CD8-positive, alpha-beta memory T cell (primary cell): Measurements from ENCODE around the gene KCNJ12. TPM values are rescaled to one million over a fixed set of nuclear protein-coding genes. Genes with fewer than 3 reads are reported as not detected.
"Not testable (repeated sequence)": the region's sequence is repeated elsewhere in the genome, so short reads cannot be mapped to it uniquely, and the experiment has no call there.

Experiments
- CTCF ChIA-PET: fragments of 350-600 bp; sonication (Branson Sonifier 250); formaldehyde crosslinking; loops from one replicate; lab custom pipeline; 2021; ENCODE audit warnings: antibody characterized with exemption; lab: Charles Lee
- POLR2A ChIA-PET: fragments of 350-600 bp; sonication (Branson Sonifier 250); formaldehyde crosslinking; loops from one replicate; lab custom pipeline; 2021; ENCODE audit warnings: antibody characterized with exemption; lab: Charles Lee
- DNase-seq, 5 donors: peaks; one replicate each; pipeline versions ENCODE4 v3.0.0 to v3.0.0-alpha.2; 2020 to 2022; ENCODE audit warnings: mixed read lengths in 1 of 5
- H3K27ac ChIP-seq: one replicate; pipeline ENCODE4 v1.7.0; 2013; ENCODE audit warnings: low read depth, mild to moderate bottlenecking, low read length, moderate library complexity
- H3K27me3 ChIP-seq: 2 replicates; pipeline ENCODE4 v1.7.0; 2013; ENCODE audit warnings: low read length, mild to moderate bottlenecking; ENCODE audit not compliant: insufficient read depth, poor library complexity, severe bottlenecking
- H3K36me3 ChIP-seq: 2 replicates; pipeline ENCODE4 v1.7.0; 2013; ENCODE audit warnings: mild to moderate bottlenecking, low read length, moderate library complexity; ENCODE audit not compliant: insufficient read depth
- H3K4me1 ChIP-seq: 2 replicates; pipeline ENCODE4 v1.7.0; 2013; ENCODE audit warnings: mild to moderate bottlenecking, low read length, moderate library complexity; ENCODE audit not compliant: insufficient read depth
- H3K4me3 ChIP-seq: 2 replicates; pipeline ENCODE4 v1.7.0; 2013; ENCODE audit warnings: mild to moderate bottlenecking, low read length
- H3K9me3 ChIP-seq: 2 replicates; pipeline ENCODE4 v1.7.0; 2013; ENCODE audit warnings: mild to moderate bottlenecking, low read length
- H3K27ac Mint-ChIP-seq, 8 donors: one replicate each; pipeline ENCODE4 v1.8.0; 2020 to 2021; ENCODE audit warnings: mixed read lengths in 8 of 8, mild to moderate bottlenecking in 6 of 8, inconsistent platforms in 3 of 8, moderate library complexity in 3 of 8
- H3K27me3 Mint-ChIP-seq, 2 donors: one replicate each; pipeline ENCODE4 v1.8.0; 2020 to 2021; ENCODE audit warnings: mixed read lengths in 2 of 2, mild to moderate bottlenecking in 1 of 2, moderate library complexity in 1 of 2
- H3K36me3 Mint-ChIP-seq, 3 donors: one replicate each; pipeline ENCODE4 v1.8.0; 2020 to 2021; ENCODE audit warnings: mixed read lengths in 3 of 3, inconsistent platforms in 1 of 3, mild to moderate bottlenecking in 1 of 3
- H3K4me1 Mint-ChIP-seq, 3 donors: one replicate each; pipeline ENCODE4 v1.8.0; 2020 to 2021; ENCODE audit warnings: mixed read lengths in 3 of 3, inconsistent platforms in 1 of 3, mild to moderate bottlenecking in 1 of 3
- H3K4me3 Mint-ChIP-seq, 7 donors: one replicate each; pipeline ENCODE4 v1.8.0; 2020 to 2021; ENCODE audit warnings: mixed read lengths in 7 of 7, mild to moderate bottlenecking in 6 of 7, moderate library complexity in 4 of 7, inconsistent platforms in 2 of 7
- H3K9me3 Mint-ChIP-seq, 5 donors: one replicate each; pipeline ENCODE4 v1.8.0; 2020 to 2022; ENCODE audit warnings: mixed read lengths in 5 of 5, mild to moderate bottlenecking in 3 of 5, moderate library complexity in 2 of 5, inconsistent platforms in 1 of 5
- polyA plus RNA-seq: library from polyadenylated mRNA; unstranded; fragments of 300-500 nt; fragmentation: Illumina TruSeq; gene quantifications from one replicate; pipeline ENCODE4 v1.2.3, GENCODE V29; 2021
- total RNA-seq, 2 experiments: library from RNA; stranded (reverse); gene quantifications; one replicate each; pipeline ENCODE4 v1.2.3, GENCODE V29; 2021

The KCNJ12 gene
- total and polyA plus RNA-seq, 3 experiments from 2014 or later = not detected

GRCh38 chr17:21436481-21436880 lies 60.3 kb downstream of the KCNJ12 start:
- H3K4me1 ChIP-seq, H3K36me3 Mint-ChIP-seq, H3K36me3 ChIP-seq, DNase-seq, CTCF ChIA-PET, POLR2A ChIA-PET, H3K4me3 Mint-ChIP-seq, H3K27me3 ChIP-seq, H3K9me3 ChIP-seq, H3K27ac Mint-ChIP-seq, H3K4me1 Mint-ChIP-seq, H3K27ac ChIP-seq, H3K9me3 Mint-ChIP-seq, H3K27me3 Mint-ChIP-seq, H3K4me3 ChIP-seq: not testable (repeated sequence)

- H3K4me3 ChIP-seq, H3K27ac Mint-ChIP-seq, H3K27me3 ChIP-seq, CTCF ChIA-PET, H3K27ac ChIP-seq, DNase-seq, H3K27me3 Mint-ChIP-seq, H3K36me3 ChIP-seq, POLR2A ChIA-PET, H3K9me3 ChIP-seq, H3K4me3 Mint-ChIP-seq, H3K4me1 Mint-ChIP-seq, H3K9me3 Mint-ChIP-seq, H3K4me1 ChIP-seq, H3K36me3 Mint-ChIP-seq: not testable (repeated sequence)
Measured at GRCh38 chr17:21436883-21437836, 61.0 kb downstream of the KCNJ12 start.

- H3K27ac ChIP-seq, POLR2A ChIA-PET, H3K9me3 ChIP-seq, H3K4me1 ChIP-seq, H3K36me3 Mint-ChIP-seq, H3K27me3 ChIP-seq, CTCF ChIA-PET, H3K4me1 Mint-ChIP-seq, H3K27ac Mint-ChIP-seq, H3K4me3 Mint-ChIP-seq, DNase-seq, H3K4me3 ChIP-seq, H3K27me3 Mint-ChIP-seq, H3K9me3 Mint-ChIP-seq, H3K36me3 ChIP-seq: not testable (repeated sequence)
Measured at GRCh38 chr17:21438316-21439014, 62.3 kb downstream of the KCNJ12 start.

- DNase-seq, H3K36me3 Mint-ChIP-seq, POLR2A ChIA-PET, H3K9me3 ChIP-seq, H3K27ac Mint-ChIP-seq, H3K4me1 ChIP-seq, H3K9me3 Mint-ChIP-seq, CTCF ChIA-PET, H3K27ac ChIP-seq, H3K4me1 Mint-ChIP-seq, H3K4me3 ChIP-seq, H3K4me3 Mint-ChIP-seq, H3K36me3 ChIP-seq, H3K27me3 ChIP-seq, H3K27me3 Mint-ChIP-seq: not testable (repeated sequence)
Measured at GRCh38 chr17:21439015-21439336, 62.8 kb downstream of the KCNJ12 start.

- Mint-ChIP-seq H3K36me3 (no peaks in the 10 kb centered on the region), H3K4me3 (no peak overlapping the region), H3K9me3 (no peaks in the 10 kb centered on the region), H3K27ac (no peak overlapping the region), H3K27me3 (peaks cover 13 to 29% of the 10 kb centered on the region in 2 donors), H3K4me1 (no peaks in the 10 kb centered on the region)
- Histone ChIP-seq H3K9me3 (no peaks in the 10 kb centered on the region), H3K27ac (no peak overlapping the region), H3K27me3 (no peaks in the 10 kb centered on the region), H3K36me3 (no peaks in the 10 kb centered on the region), H3K4me1 (no peaks in the 10 kb centered on the region), H3K4me3 (no peak overlapping the region)
- ChIA-PET POLR2A (no interaction called here), CTCF (no interaction called here)
- no peak for DNase-seq
Measured at GRCh38 chr17:21445091-21445650, 69.0 kb downstream of the KCNJ12 start.

GRCh38 chr17:21447552-21447951 lies 71.4 kb downstream of the KCNJ12 start:
- peaks cover 19 to 44% of the 10 kb centered on the region in 2 donors for H3K27me3 Mint-ChIP-seq
- H3K36me3 ChIP-seq, POLR2A ChIA-PET, H3K9me3 ChIP-seq, H3K36me3 Mint-ChIP-seq, H3K4me3 ChIP-seq, H3K27me3 ChIP-seq, H3K27ac ChIP-seq, H3K27ac Mint-ChIP-seq, H3K4me1 ChIP-seq, H3K9me3 Mint-ChIP-seq, H3K4me1 Mint-ChIP-seq, DNase-seq, H3K4me3 Mint-ChIP-seq: not testable (repeated sequence)
- CTCF ChIA-PET = interaction anchor here (0.9 to 1.4 kb wide), 2 partner anchors 168 to 326 kb away, joined by 3 read pairs; no protein-coding TSS in a partner anchor

- H3K4me3 ChIP-seq, H3K9me3 Mint-ChIP-seq, H3K4me1 Mint-ChIP-seq, CTCF ChIA-PET, H3K9me3 ChIP-seq, H3K36me3 ChIP-seq, H3K27me3 ChIP-seq, H3K36me3 Mint-ChIP-seq, DNase-seq, H3K4me1 ChIP-seq, H3K27ac ChIP-seq, H3K27ac Mint-ChIP-seq: not testable (repeated sequence)
- POLR2A ChIA-PET = interaction anchor here (0.6 kb wide), 1 partner anchor 331 kb away, joined by 3 read pairs; no protein-coding TSS in a partner anchor
- peak overlapping the region in 1 of 7 donors; percentile 11 for H3K4me3 Mint-ChIP-seq
- H3K27me3 Mint-ChIP-seq = peaks cover 22 to 55% of the 10 kb centered on the region in 2 donors
Measured at GRCh38 chr17:21449891-21450290, 73.7 kb downstream of the KCNJ12 start.

GRCh38 chr17:21451975-21452374 lies 75.8 kb downstream of the KCNJ12 start:
- Mint-ChIP-seq H3K27me3 (peaks cover 22 to 54% of the 10 kb centered on the region in 2 donors), H3K36me3 (no peaks in the 10 kb centered on the region)

More at GRCh38 chr17:21451975-21452374, 75.8 kb downstream of the KCNJ12 start:
- Mint-ChIP-seq H3K4me1 (peaks cover 6 to 13% (median 9%) of the 10 kb centered on the region in 3 donors), H3K9me3 (peaks cover 0 to 3% (median 0%) of the 10 kb centered on the region in 5 donors), H3K27ac (peak overlapping the region in 1 of 8 donors; percentile 56), H3K4me3 (peak overlapping the region in 1 of 7 donors; percentile 56)
- Histone ChIP-seq H3K4me3 (no peak overlapping the region), H3K4me1 (no peaks in the 10 kb centered on the region), H3K9me3 (no peaks in the 10 kb centered on the region), H3K27me3 (no peaks in the 10 kb centered on the region), H3K36me3 (no peaks in the 10 kb centered on the region), H3K27ac (no peak overlapping the region)
- DNase-seq = no peak
- ChIA-PET POLR2A (no interaction called here), CTCF (no interaction called here)
